K562 (cell line): ENCODE measurements around the gene LBH. TPM values are rescaled to one million over a fixed set of nuclear protein-coding genes. Genes with fewer than 3 reads are reported as not detected.

Source experiments
- ATAC-seq: fragments of 200-7000 bp; cut with Tn5 transposase; 3 replicates; pipeline ENCODE4 v1.9.1; 2020; ENCODE audit warnings: moderate library complexity
- BruUV-seq: library from RNA; stranded (reverse); fragments of 400-500 nt; replicated peaks from 2 replicates; lab custom pipeline; 2021; lab: Mats Ljungman, UMichigan
- CTCF ChIA-PET: fragments of 300-600 bp; formaldehyde crosslinking; extraction: SDS; loops from one replicate; lab custom pipeline; 2021; ENCODE audit warnings: low intra/inter-chr PET ratio; lab: Yijun Ruan, JAX
- POLR2A ChIA-PET: fragments of 300-600, 350-650 bp; sonication (Branson Sonifier 250); formaldehyde crosslinking; extraction: SDS; loops from one replicate; lab custom pipeline; 2021; ENCODE audit warnings: antibody characterized with exemption, inconsistent platforms; lab: Yijun Ruan, JAX
- DNase-seq, 4 experiments: peaks; one replicate each; pipeline versions ENCODE4 v3.0.0 to v3.0.0-alpha.2; 2011 to 2018; ENCODE audit warnings: low spot score in 3 of 4, mixed read lengths in 3 of 4; ENCODE audit errors: extremely low read depth in 1 of 4
- FAIRE-seq: peaks from 2 replicates; lab custom pipeline; 2011; peaks lifted over from hg19 to GRCh38; lab: Jason Lieb, UNC
- H2AFZ ChIP-seq: 2 replicates; pipeline ENCODE4 v1.6.0; 2011; ENCODE audit warnings: low read depth, low read length, control low read depth, inconsistent platforms
- H3K27ac ChIP-seq: fragments of 200-600 bp; 3 replicates; pipeline ENCODE4 v1.8.0; 2011; ENCODE audit warnings: low read depth, mild to moderate bottlenecking, control low read depth, inconsistent platforms, low read length, moderate library complexity, mixed read lengths; ENCODE audit errors: extremely low read depth
- H3K27me3 ChIP-seq, 2 experiments: fragments of 300-600 bp in 1 of 2; 2 replicates in 1 of 2; 3 replicates in 1 of 2; pipeline versions ENCODE4 v1.6.0 to v1.8.0; 2011; ENCODE audit warnings: inconsistent platforms in 2 of 2, low read length in 2 of 2, mild to moderate bottlenecking in 1 of 2, mixed read lengths in 1 of 2, moderate library complexity in 1 of 2; ENCODE audit not compliant: control insufficient read depth in 2 of 2, insufficient read depth in 2 of 2
- H3K36me3 ChIP-seq: fragments of 300-600 bp; 3 replicates; pipeline ENCODE4 v1.8.0; 2011; ENCODE audit warnings: mild to moderate bottlenecking, low read length, inconsistent platforms; ENCODE audit not compliant: control insufficient read depth, insufficient read depth
- H3K4me1 ChIP-seq, 2 experiments: fragments of 200-600 bp in 1 of 2; replicated peaks in 1 of 2; 2 replicates in 1 of 2; 3 replicates in 1 of 2; pipeline versions ENCODE4 v1.5.1 to v1.8.0; 2011; ENCODE audit warnings: inconsistent platforms in 2 of 2, low read length in 2 of 2, mild to moderate bottlenecking in 1 of 2, mixed read lengths in 1 of 2, moderate library complexity in 1 of 2; ENCODE audit not compliant: control insufficient read depth in 2 of 2, insufficient read depth in 2 of 2
- H3K4me2 ChIP-seq: 2 replicates; pipeline ENCODE4 v1.6.1; 2011; ENCODE audit warnings: low read length, control low read depth, inconsistent platforms, mixed read lengths; ENCODE audit not compliant: insufficient read depth
- H3K4me3 ChIP-seq: fragments of 200-600 bp; sonication (generic), shearing (Covaris generic); 2 replicates; pipeline ENCODE4 v1.5.1; 2016; ENCODE audit warnings: control low read depth, inconsistent platforms
- H3K79me2 ChIP-seq: fragments of 200-600 bp; 3 replicates; pipeline ENCODE4 v1.8.0; 2011; ENCODE audit warnings: low read length, inconsistent platforms; ENCODE audit not compliant: control insufficient read depth, insufficient read depth
- H3K9ac ChIP-seq, 2 experiments: 2 replicates each; pipeline versions ENCODE4 v1.6.0 to v1.6.1; 2011; ENCODE audit warnings: low read depth in 2 of 2, low read length in 2 of 2, control low read depth in 1 of 2, inconsistent platforms in 1 of 2, mild to moderate bottlenecking in 1 of 2, mixed read lengths in 1 of 2; ENCODE audit not compliant: insufficient read depth in 1 of 2
- H3K9me1 ChIP-seq: one replicate; pipeline ENCODE4 v1.6.0; 2011; ENCODE audit warnings: inconsistent platforms, mild to moderate bottlenecking, low read length, moderate library complexity; ENCODE audit not compliant: control insufficient read depth, insufficient read depth
- H3K9me3 ChIP-seq: replicated peaks from 2 replicates; pipeline ENCODE4 v1.5.1; 2011; ENCODE audit warnings: low read depth, low read length, inconsistent platforms; ENCODE audit not compliant: control insufficient read depth, insufficient read depth
- H4K20me1 ChIP-seq: replicated peaks from 2 replicates; pipeline ENCODE4 v1.6.1; 2011; ENCODE audit warnings: low read length, inconsistent platforms, mixed read lengths; ENCODE audit not compliant: control insufficient read depth, insufficient read depth
- ARID1B ChIP-seq: fragments of 450-650 bp; IDR thresholded peaks from 2 replicates; pipeline ENCODE4 v1.6.1; 2016; ENCODE audit warnings: antibody characterized with exemption, mild to moderate bottlenecking, inconsistent platforms
- ARID3A ChIP-seq: IDR thresholded peaks from 2 replicates; pipeline ENCODE4 v1.6.1; 2012; ENCODE audit warnings: low read depth, low read length, improper control_type of control experiment, borderline replicate concordance
- MCM7 ChIP-seq, 2 experiments: fragments of 450-650 bp; IDR thresholded peaks; 2 replicates each; pipeline ENCODE4 v1.6.1; 2016 to 2018
- NR4A1 ChIP-seq, 2 experiments: fragments of 250-450 bp in 1 of 2; fragments of 450-650 bp in 1 of 2; sonication (Bioruptor Pico) in 1 of 2; IDR thresholded peaks; 2 replicates each; pipeline versions ENCODE4 v1.4.0 to v1.6.1; 2016 to 2020; ENCODE audit warnings: mild to moderate bottlenecking in 2 of 2, missing compliant biosample characterization in 1 of 2, missing genetic modification characterization in 1 of 2, moderate library complexity in 1 of 2
- PHF20 ChIP-seq: fragments of 450-650 bp; IDR thresholded peaks from 2 replicates; pipeline ENCODE4 v1.6.1; 2018; ENCODE audit not compliant: partially characterized antibody
- RBM39 ChIP-seq: fragments of 200-400 bp; formaldehyde crosslinking; optimal IDR thresholded peaks from 2 replicates; pipeline ENCODE3; 2018; ENCODE audit warnings: low read depth, low read length
- THRAP3 ChIP-seq: fragments of 450-650 bp; IDR thresholded peaks from 2 replicates; pipeline ENCODE4 v1.6.1; 2016; ENCODE audit warnings: mild to moderate bottlenecking, inconsistent platforms, borderline replicate concordance
- TRIM28 ChIP-seq: fragments of 450-650 bp; IDR thresholded peaks from 2 replicates; pipeline ENCODE4 v1.6.1; 2017
- ZMIZ1 ChIP-seq, 2 experiments: fragments of 150-350 bp in 1 of 2; IDR thresholded peaks; 2 replicates each; pipeline ENCODE4 v1.6.1; 2012 to 2016; ENCODE audit warnings: low read depth in 2 of 2, low read length in 2 of 2, mild to moderate bottlenecking in 1 of 2, moderate library complexity in 1 of 2
- ZNF507 ChIP-seq: conservative IDR thresholded peaks from 2 replicates; pipeline ENCODE4 v1.6.1; 2017; ENCODE audit warnings: missing genetic modification characterization, missing compliant biosample characterization
- ZNF512 ChIP-seq: IDR thresholded peaks from 2 replicates; pipeline ENCODE4 v1.6.1; 2016; ENCODE audit warnings: missing genetic modification characterization, missing compliant biosample characterization
- WGBS: fragments of 100-300 bp; shearing (Covaris generic); methylation state at CpG from one replicate; pipeline ENCODE4 v1.1.6; 2016; ENCODE audit warnings: low coverage, mixed read lengths; ENCODE audit not compliant: insufficient coverage; ENCODE audit errors: missing lambda C conversion rate; 5-methylcytosine and 5-hydroxymethylcytosine counted together
- in situ Hi-C: fragments of 300-500 bp; cut with MboI; formaldehyde crosslinking; loops from 4 replicates; pipeline ENCODE4 v1.15.0; 2018; ENCODE audit warnings: inconsistent platforms, mixed read lengths
- intact Hi-C: fragments of 100-400 bp; cut with micrococcal nuclease; formaldehyde crosslinking; loops from 2 replicates; pipeline ENCODE4 v1.14.2; 2022
- polyA plus RNA-seq, 8 experiments: library from polyadenylated mRNA; depleted of rRNA in 4 of 8; stranded (reverse) in 5 of 8; unstranded in 3 of 8; fragments of >200 nt; fragmentation: Nextera tagmentation in 2 of 8; fragmentation: Illumina TruSeq in 1 of 8; extraction: Ambion mirVana in 2 of 8; extraction: Trizol in 1 of 8; gene quantifications; 2 replicates each; pipeline versions ENCODE4 v1.2.1 to v1.2.3, GENCODE V29; 2011 to 2014; ENCODE audit warnings: inconsistent platforms in 1 of 8, missing spikeins in 1 of 8
- total RNA-seq, 7 experiments: library from RNA; depleted of rRNA in 6 of 7; stranded (reverse); fragments of >200 nt in 6 of 7; fragmentation: Illumina TruSeq in 2 of 7; extraction: Trizol in 2 of 7; gene quantifications; 2 replicates each; pipeline versions ENCODE4 v1.2.1 to v1.2.3, GENCODE V29; 2011 to 2021; ENCODE audit warnings: low replicate concordance in 1 of 7

Gene LBH
- total and polyA plus RNA-seq, 9 of the 15 experiments (the other 6 are each of a cell fraction or from before 2014, with no cell fraction given) = 3.1 to 13.4 (median 7.4) TPM

GRCh38 chr2:30285758-30286157 lies 54.4 kb downstream of the LBH start:
- CTCF ChIA-PET = no interaction called here
- no TSS peak for BruUV-seq
- TF ChIP-seq TRIM28 = 0 out of 2 replicates have a peak, but pooled peaks have one; percentile 36
- no peak for TF ChIP-seq ZNF507
- TF ChIP-seq MCM7 (IDR thresholded peaks at IDR 0.05) = no peak
- TF ChIP-seq ARID3A = no peak
- no peak for TF ChIP-seq RBM39
- TF ChIP-seq ZMIZ1 (IDR thresholded peaks at IDR 0.05; ENCODE audit: low read depth in 2 of 2, low read length in 2 of 2) = no peak
- TF ChIP-seq NR4A1 (CRISPR knock-in tag; IDR thresholded peaks at IDR 0.05) = no peak
- no peak for TF ChIP-seq NR4A1 (tag; IDR thresholded peaks at IDR 0.05)
- TF ChIP-seq ARID1B = no peak
- no peak for TF ChIP-seq PHF20
- no peak for TF ChIP-seq THRAP3
- no peak for TF ChIP-seq ZNF512 (tag)

More at GRCh38 chr2:30285758-30286157, 54.4 kb downstream of the LBH start:
- in situ Hi-C loops (no loop called here), intact Hi-C loops (no loop called here)
- H3K79me2 ChIP-seq = no peaks in the 10 kb centered on the region
- no peak overlapping the region for H2AFZ ChIP-seq
- H3K4me3 ChIP-seq = no peak overlapping the region
- WGBS = 46% methylated on average over 3 of the region's 3 CpGs
- 0 out of 2 replicates have a peak, but pooled peaks cover 3% of the 10 kb centered on the region for H4K20me1 ChIP-seq
- H3K27ac ChIP-seq = no peak overlapping the region
- DNase-seq (no peak), FAIRE-seq (no peak), ATAC-seq (no peak)
- no peaks in the 10 kb centered on the region for H3K36me3 ChIP-seq
- no peaks in the 10 kb centered on the region for H3K9me3 ChIP-seq
- no peaks in the 10 kb centered on the region for H3K9me1 ChIP-seq
- no peak overlapping the region for H3K9ac ChIP-seq
- H3K4me1 ChIP-seq = peaks cover 9 to 22% of the 10 kb centered on the region in 2 experiments; a peak in 4 of 5 replicates
- no peak overlapping the region for H3K4me2 ChIP-seq
- no peaks in the 10 kb centered on the region for H3K27me3 ChIP-seq
- POLR2A ChIA-PET = interaction anchor here (1.1 kb wide), 1 partner anchor 10 kb away, joined by 4 read pairs; no protein-coding TSS in a partner anchor
